Measurements from ENCODE around the gene PNKD.

PNKD gene

DNA sequence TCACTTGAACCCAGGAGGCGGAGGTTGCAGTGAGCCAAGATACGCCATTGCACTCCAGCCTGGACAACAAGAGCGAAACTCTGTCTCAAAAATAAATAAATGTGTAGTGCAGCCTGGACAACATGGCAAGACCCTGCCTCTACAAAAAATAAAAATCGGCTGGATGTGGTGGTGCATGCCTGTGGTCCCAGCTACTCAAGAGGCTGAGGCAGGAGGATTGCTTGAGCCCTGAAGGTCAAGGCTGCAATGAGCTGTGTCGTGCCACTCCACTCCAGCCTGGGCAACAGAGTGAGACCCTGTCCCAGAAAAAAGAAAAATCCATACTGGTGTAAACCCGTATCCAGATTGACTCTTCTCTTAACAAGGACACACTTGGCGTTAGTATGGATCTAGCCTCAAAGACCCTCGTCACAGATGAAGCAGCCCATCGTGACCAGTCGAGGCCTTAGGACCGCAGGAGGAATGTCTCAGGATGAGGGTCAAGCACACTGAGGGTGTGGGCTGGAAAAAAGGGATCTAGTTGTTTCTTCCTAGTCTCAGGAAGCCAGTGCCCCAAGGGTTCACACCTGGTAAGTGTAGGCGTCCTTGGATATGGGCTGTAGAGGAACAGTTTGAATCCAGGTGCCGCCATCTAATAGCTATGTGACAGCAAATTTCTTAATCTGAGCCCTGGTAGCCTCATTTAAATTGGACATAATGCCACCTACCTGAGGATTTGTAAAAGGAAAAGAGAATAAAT, 13.5 kb upstream of the PNKD start:
- WGBS (ENCODE audit: insufficient coverage, insufficient read length), result no CpG with 5 or more reads among the region's 13 CpGs
- no peak for DNase-seq (ENCODE audit: low read depth, low spot score)
- Histone ChIP-seq H3K27me3 (ENCODE audit: control insufficient read depth, insufficient read depth, low read length) (no peaks in the 10 kb centered on the region), H3K4me3 (ENCODE audit: low read length) (no peak overlapping the region), H3K27ac (ENCODE audit: low read length) (no peak overlapping the region), H3K36me3 (ENCODE audit: control insufficient read depth, insufficient read depth, low read length) (peaks cover 14% of the 10 kb centered on the region), H3K9me3 (ENCODE audit: control insufficient read depth, insufficient read depth, low read length) (no peaks in the 10 kb centered on the region), H3K4me1 (ENCODE audit: control insufficient read depth, insufficient read depth, low read length) (peaks cover 10% of the 10 kb centered on the region)

DNA sequence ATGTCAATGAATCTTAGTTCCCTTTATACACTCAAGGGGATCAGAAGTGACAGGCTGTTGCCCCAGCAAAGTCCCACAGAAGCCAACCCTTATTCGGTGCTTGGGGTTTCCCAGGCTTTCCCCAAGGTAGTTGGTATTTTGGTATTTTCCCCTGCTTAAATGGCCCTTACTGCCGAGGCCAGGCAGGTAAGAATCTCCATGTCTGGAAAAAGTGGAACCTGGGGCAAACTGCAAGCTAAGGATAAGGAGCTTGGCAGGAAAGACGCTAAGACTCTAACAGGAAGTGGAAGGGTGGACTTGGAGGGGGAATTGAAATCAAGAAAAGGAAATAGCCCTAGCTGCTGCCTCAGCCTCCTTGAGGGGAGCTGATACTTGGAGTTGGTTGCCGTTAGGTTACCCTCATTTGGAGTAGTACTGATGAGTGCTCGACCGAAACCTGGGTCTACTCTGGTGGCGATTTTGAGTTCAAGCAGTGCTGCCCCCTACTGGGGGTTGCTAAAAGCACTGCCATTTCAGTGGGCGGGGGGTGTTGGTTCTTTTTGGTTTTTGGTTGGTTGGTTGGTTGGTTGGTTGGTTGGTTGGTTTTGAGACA, 12.8 kb upstream of the PNKD start:
- Histone ChIP-seq H3K4me1 (ENCODE audit: control insufficient read depth, insufficient read depth, low read length) (peaks cover 11% of the 10 kb centered on the region), H3K4me3 (ENCODE audit: low read length) (no peak overlapping the region), H3K36me3 (ENCODE audit: control insufficient read depth, insufficient read depth, low read length) (peaks cover 11% of the 10 kb centered on the region), H3K9me3 (ENCODE audit: control insufficient read depth, insufficient read depth, low read length) (no peaks in the 10 kb centered on the region), H3K27ac (ENCODE audit: low read length) (no peak overlapping the region), H3K27me3 (ENCODE audit: control insufficient read depth, insufficient read depth, low read length) (no peaks in the 10 kb centered on the region)
- WGBS (ENCODE audit: insufficient coverage, insufficient read length), result no CpG with 5 or more reads among the region's 8 CpGs
- peak; percentile 63 for DNase-seq (ENCODE audit: low read depth, low spot score)

DNA sequence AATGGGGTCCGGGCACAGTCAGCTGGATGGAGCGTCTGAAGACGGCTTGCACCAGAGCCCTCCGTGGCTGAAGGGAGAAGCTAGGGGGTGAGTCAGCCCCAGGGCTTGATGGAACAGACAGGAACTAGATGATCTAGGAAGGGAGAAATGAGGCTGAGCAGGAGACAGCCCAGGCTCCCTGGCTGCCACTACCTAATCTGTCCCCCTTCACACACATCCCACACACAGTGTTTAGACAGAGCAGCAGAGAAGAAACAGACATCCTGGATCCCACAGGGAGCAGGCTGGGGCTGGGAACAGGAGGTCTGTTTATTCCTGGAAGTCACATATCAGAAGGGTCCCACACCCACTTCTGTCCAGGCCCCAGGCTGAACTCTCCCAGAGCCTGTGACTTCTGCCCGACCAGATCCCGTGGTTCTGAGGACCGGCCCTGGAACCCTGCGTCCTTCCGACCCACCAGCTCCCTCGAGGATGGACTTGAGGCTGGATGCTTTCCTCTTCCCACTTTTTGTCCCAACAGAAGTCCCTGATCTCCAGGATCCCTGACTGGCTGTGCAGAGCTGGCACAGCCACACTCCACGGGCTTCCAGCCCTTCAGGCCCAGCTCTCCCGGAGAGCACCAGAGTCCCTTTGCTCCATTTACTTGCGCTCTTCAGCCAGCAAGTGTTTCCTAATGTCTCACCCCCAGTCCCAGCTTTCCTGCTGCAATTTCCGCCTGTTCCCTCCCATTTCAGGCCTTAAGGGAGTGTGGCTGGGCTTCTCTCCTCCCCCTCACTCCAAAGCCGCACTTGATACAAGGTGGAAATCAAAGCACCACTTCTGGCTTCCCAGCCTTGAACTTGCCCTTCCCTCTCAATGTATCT, 11.0 kb upstream of the PNKD start:
- no peaks in the 10 kb centered on the region for H3K9me3 ChIP-seq (ENCODE audit: control insufficient read depth, insufficient read depth, low read length)
- no peak for DNase-seq (ENCODE audit: low read depth, low spot score)
- no CpG with 5 or more reads among the region's 15 CpGs for WGBS (ENCODE audit: insufficient coverage, insufficient read length)
- no peak overlapping the region for H3K4me3 ChIP-seq (ENCODE audit: low read length)
- H3K27me3 ChIP-seq (ENCODE audit: control insufficient read depth, insufficient read depth, low read length), result no peaks in the 10 kb centered on the region
- H3K4me1 ChIP-seq (ENCODE audit: control insufficient read depth, insufficient read depth, low read length), result peaks cover 11% of the 10 kb centered on the region
- peaks cover 5% of the 10 kb centered on the region; the same call in 1 of the 2 replicates for H3K36me3 ChIP-seq (ENCODE audit: control insufficient read depth, insufficient read depth, low read length)
- H3K27ac ChIP-seq (ENCODE audit: low read length), result no peak overlapping the region

GRCh38 chr2:218260166-218260565, 10.2 kb upstream of the PNKD start:
- WGBS (ENCODE audit: insufficient coverage, insufficient read length), result no CpG with 5 or more reads among the region's 5 CpGs
- Histone ChIP-seq H3K27ac (ENCODE audit: low read length) (no peak overlapping the region), H3K9me3 (ENCODE audit: control insufficient read depth, insufficient read depth, low read length) (no peaks in the 10 kb centered on the region), H3K4me1 (ENCODE audit: control insufficient read depth, insufficient read depth, low read length) (peaks cover 11% of the 10 kb centered on the region), H3K4me3 (ENCODE audit: low read length) (no peak overlapping the region), H3K36me3 (ENCODE audit: control insufficient read depth, insufficient read depth, low read length) (peaks cover 12% of the 10 kb centered on the region; the same call in 1 of the 2 replicates), H3K27me3 (ENCODE audit: control insufficient read depth, insufficient read depth, low read length) (no peaks in the 10 kb centered on the region)
- DNase-seq (ENCODE audit: low read depth, low spot score), result no peak

DNA sequence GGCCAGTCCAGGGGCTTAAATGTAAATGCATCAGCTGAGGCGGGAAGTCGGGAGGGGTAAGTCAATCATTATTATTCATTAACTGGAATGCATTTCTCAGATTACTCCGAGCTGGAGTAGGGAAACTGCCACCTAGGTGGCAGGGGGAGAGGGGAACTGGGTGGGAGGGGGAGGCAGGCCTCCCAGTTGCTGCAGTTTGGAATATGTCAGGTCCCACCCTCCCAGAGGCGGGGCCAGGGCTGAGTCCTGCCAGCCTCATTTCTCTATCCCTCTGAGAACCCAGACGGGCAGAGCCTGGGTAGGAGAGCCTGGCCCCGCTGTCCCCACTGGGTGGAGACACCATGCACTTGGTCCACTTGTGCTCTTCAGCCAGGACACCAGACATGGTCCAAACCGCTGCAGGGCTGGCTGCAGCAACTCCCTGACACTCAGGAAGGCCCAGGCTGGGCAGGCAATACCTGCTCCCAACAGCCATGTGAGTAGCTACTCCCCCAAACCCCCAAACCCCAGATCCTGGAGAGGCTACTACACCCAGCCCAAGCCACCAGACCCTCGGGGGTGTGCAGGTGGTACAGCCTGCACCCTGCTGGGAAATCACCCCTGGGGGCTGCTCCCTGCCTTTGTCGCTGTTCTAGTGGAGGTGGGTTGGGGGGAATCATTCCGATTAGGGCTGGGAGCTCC, 9.4 kb upstream of the PNKD start, which contains the start of gene GPBAR1:
GPBAR1 (plus strand) TSS at position 274 of the 681 bp plus-strand sequence. CDS start 1,710 bp downstream, outside the sequence.
- no peak within 1 kb of the TSS for H3K27ac ChIP-seq (ENCODE audit: low read length)
- peaks cover 11% of the 10 kb centered on the region for H3K4me1 ChIP-seq (ENCODE audit: control insufficient read depth, insufficient read depth, low read length)

DNA sequence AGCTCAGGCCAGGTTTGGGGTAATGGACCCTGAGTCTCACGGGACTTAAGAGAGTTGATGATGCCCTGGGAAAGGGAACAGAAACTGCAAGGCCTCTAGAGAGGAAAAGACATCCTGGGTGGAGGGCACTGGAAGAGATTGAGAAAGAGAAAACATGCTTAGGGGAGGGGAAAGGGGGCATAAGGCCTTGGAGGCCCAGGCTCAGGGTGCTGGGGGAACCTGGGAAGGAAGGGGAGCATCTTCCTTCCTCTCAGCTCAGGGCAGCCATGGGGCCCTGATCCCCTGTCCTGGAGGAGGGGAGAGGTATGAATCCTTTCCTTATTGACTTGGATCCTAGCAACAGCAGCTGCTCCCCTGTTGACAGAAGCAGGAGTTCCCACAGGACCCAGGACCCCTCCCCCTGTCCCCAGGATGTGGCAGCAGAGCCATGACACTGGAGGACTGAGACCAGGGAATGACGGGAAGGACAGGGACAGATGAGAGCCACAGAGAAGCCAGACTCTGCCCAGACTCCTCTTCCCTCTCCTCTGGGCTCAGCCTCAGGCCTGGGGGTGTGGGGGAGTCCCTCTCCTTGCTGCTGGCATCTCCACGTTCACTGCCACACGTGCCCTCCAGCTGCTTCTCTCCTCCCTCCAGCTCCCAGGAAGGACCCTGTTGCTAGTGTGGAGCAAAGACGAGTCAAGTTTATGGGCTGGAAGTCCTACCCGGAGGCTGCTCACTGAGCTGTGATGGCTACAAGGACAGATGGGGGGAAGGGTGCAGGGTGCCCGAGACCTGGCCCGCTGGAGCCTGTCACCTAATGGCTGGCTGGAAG, 8.7 kb upstream of the PNKD start:
- Histone ChIP-seq H3K27ac (ENCODE audit: low read length) (no peak overlapping the region), H3K4me3 (ENCODE audit: low read length) (no peak overlapping the region), H3K9me3 (ENCODE audit: control insufficient read depth, insufficient read depth, low read length) (no peaks in the 10 kb centered on the region), H3K4me1 (ENCODE audit: control insufficient read depth, insufficient read depth, low read length) (peaks cover 11% of the 10 kb centered on the region), H3K27me3 (ENCODE audit: control insufficient read depth, insufficient read depth, low read length) (no peaks in the 10 kb centered on the region), H3K36me3 (ENCODE audit: control insufficient read depth, insufficient read depth, low read length) (peaks cover 24% of the 10 kb centered on the region; the same call in 1 of the 2 replicates)
- DNase-seq (ENCODE audit: low read depth, low spot score), result no peak
- no CpG with 5 or more reads among the region's 8 CpGs for WGBS (ENCODE audit: insufficient coverage, insufficient read length)

More for the DNA sequence above, 9.4 kb upstream of the PNKD start, which contains the start of gene GPBAR1:
- H3K27me3 ChIP-seq (ENCODE audit: control insufficient read depth, insufficient read depth, low read length), result no peaks in the 10 kb centered on the region
- H3K4me3 ChIP-seq (ENCODE audit: low read length), result no peak within 1 kb of the TSS
- H3K9me3 ChIP-seq (ENCODE audit: control insufficient read depth, insufficient read depth, low read length), result no peaks in the 10 kb centered on the region
- no peak for DNase-seq (ENCODE audit: low read depth, low spot score)
- peaks cover 17% of the 10 kb centered on the region; the same call in 1 of the 2 replicates for H3K36me3 ChIP-seq (ENCODE audit: control insufficient read depth, insufficient read depth, low read length)
- WGBS (ENCODE audit: insufficient coverage, insufficient read length), result no CpG with 5 or more reads among the region's 10 CpGs

- Histone ChIP-seq H3K4me1 (ENCODE audit: control insufficient read depth, insufficient read depth, low read length) (peaks cover 11% of the 10 kb centered on the region), H3K9me3 (ENCODE audit: control insufficient read depth, insufficient read depth, low read length) (no peaks in the 10 kb centered on the region), H3K27ac (ENCODE audit: low read length) (no peak overlapping the region), H3K27me3 (ENCODE audit: control insufficient read depth, insufficient read depth, low read length) (no peaks in the 10 kb centered on the region), H3K36me3 (ENCODE audit: control insufficient read depth, insufficient read depth, low read length) (peaks cover 28% of the 10 kb centered on the region; the same call in 1 of the 2 replicates), H3K4me3 (ENCODE audit: low read length) (no peak overlapping the region)
- WGBS (ENCODE audit: insufficient coverage, insufficient read length), result no CpG with 5 or more reads among the region's 6 CpGs
- DNase-seq (ENCODE audit: low read depth, low spot score), result no peak
Observed at GRCh38 chr2:218262237-218262600, 8.1 kb upstream of the PNKD start.

DNA sequence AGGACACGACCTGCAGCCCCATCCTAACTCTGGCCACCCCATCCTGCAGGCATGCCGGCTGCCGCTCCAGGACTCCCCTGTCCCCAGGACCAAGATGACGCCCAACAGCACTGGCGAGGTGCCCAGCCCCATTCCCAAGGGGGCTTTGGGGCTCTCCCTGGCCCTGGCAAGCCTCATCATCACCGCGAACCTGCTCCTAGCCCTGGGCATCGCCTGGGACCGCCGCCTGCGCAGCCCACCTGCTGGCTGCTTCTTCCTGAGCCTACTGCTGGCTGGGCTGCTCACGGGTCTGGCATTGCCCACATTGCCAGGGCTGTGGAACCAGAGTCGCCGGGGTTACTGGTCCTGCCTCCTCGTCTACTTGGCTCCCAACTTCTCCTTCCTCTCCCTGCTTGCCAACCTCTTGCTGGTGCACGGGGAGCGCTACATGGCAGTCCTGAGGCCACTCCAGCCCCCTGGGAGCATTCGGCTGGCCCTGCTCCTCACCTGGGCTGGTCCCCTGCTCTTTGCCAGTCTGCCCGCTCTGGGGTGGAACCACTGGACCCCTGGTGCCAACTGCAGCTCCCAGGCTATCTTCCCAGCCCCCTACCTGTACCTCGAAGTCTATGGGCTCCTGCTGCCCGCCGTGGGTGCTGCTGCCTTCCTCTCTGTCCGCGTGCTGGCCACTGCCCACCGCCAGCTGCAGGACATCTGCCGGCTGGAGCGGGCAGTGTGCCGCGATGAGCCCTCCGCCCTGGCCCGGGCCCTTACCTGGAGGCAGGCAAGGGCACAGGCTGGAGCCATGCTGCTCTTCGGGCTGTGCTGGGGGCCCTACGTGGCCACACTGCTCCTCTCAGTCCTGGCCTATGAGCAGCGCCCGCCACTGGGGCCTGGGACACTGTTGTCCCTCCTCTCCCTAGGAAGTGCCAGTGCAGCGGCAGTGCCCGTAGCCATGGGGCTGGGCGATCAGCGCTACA, 7.4 kb upstream of the PNKD start:
- Histone ChIP-seq H3K27ac (ENCODE audit: low read length) (no peak overlapping the region), H3K36me3 (ENCODE audit: control insufficient read depth, insufficient read depth, low read length) (peaks cover 28% of the 10 kb centered on the region; the same call in 1 of the 2 replicates), H3K4me3 (ENCODE audit: low read length) (no peak overlapping the region), H3K9me3 (ENCODE audit: control insufficient read depth, insufficient read depth, low read length) (no peaks in the 10 kb centered on the region), H3K27me3 (ENCODE audit: control insufficient read depth, insufficient read depth, low read length) (no peaks in the 10 kb centered on the region), H3K4me1 (ENCODE audit: control insufficient read depth, insufficient read depth, low read length) (peaks cover 11% of the 10 kb centered on the region)
- no CpG with 5 or more reads among the region's 39 CpGs for WGBS (ENCODE audit: insufficient coverage, insufficient read length)
- DNase-seq (ENCODE audit: low read depth, low spot score), result no peak

Measured in iPS DF 6.9 (cell line).